Measurements from ENCODE around the gene CHRNA3. TPM values are rescaled to one million over a fixed set of nuclear protein-coding genes. Genes with fewer than 3 reads are reported as not detected.

Gene CHRNA3
- total RNA-seq, 2 experiments from 2014 or later = not detected

- no peak overlapping the region for H3K27ac Mint-ChIP-seq
- ChIA-PET CTCF (no interaction called here), POLR2A (interaction anchor here (0.6 to 0.9 kb wide), 2 partner anchors 8 to 399 kb away, joined by 3 read pairs; no protein-coding TSS in a partner anchor)
- H3K4me1 Mint-ChIP-seq = no peaks in the 10 kb centered on the region
- H3K27me3 Mint-ChIP-seq = no peaks in the 10 kb centered on the region
- H3K36me3 Mint-ChIP-seq (ENCODE audit: low read depth) = peaks cover 30% of the 10 kb centered on the region
- intact Hi-C loops (cut with DNase I, micrococcal nuclease) = no loop called here
- ATAC-seq (no peak), DNase-seq (no peak)
- no peaks in the 10 kb centered on the region for H3K9me3 Mint-ChIP-seq (ENCODE audit: low read depth)
- no peak overlapping the region for H3K4me3 Mint-ChIP-seq
These were observed 70.0 kb downstream of the CHRNA3 start for GRCh38 chr15:78550815-78551214.

- ChIA-PET CTCF (interaction anchor here (2.0 kb wide), 1 partner anchor 10 kb away, joined by 5 read pairs; the partner anchor contains the start of gene PSMA4), POLR2A (interaction anchor here (0.6 kb wide), 1 partner anchor 480 kb away, joined by 3 read pairs; no protein-coding TSS in a partner anchor)
- DNase-seq (no peak), ATAC-seq (no peak)
- Mint-ChIP-seq H3K9me3 (ENCODE audit: low read depth) (no peaks in the 10 kb centered on the region), H3K36me3 (ENCODE audit: low read depth) (peaks cover 36% of the 10 kb centered on the region), H3K27me3 (no peaks in the 10 kb centered on the region), H3K4me3 (no peak overlapping the region), H3K4me1 (no peaks in the 10 kb centered on the region), H3K27ac (no peak overlapping the region)
- intact Hi-C loops (cut with DNase I, micrococcal nuclease) = no loop called here
These were observed 70.6 kb downstream of the CHRNA3 start for GRCh38 chr15:78550194-78550593.

Other genes with a start within 250 kb of the CHRNA3 start
- gene IREB2, start 182.8 kb downstream of the CHRNA3 start, total RNA-seq = 10 to 100 TPM; 50.8 to 66.5 TPM
- 1 to 10 TPM; 2.5 to 4.2 TPM for gene HYKK, start 113.4 kb downstream of the CHRNA3 start, total RNA-seq
- gene PSMA4, start 80.6 kb downstream of the CHRNA3 start, total RNA-seq = 100 to 1,000 TPM; 273 to 312 TPM
- 1 to 10 TPM; 6.5 to 8.5 TPM for gene CHRNA5, start 55.5 kb downstream of the CHRNA3 start, total RNA-seq
- gene CHRNB4, start 20.2 kb upstream of the CHRNA3 start, total RNA-seq = not detected
- gene ADAMTS7, start 190.5 kb upstream of the CHRNA3 start, total RNA-seq = under 1 TPM; 0.09 to 0.23 TPM

Measured in activated CD4-positive, alpha-beta T cell treated with anti-CD3 and anti-CD28 coated beads for 36 hours (primary cell).